ENCODE data around the gene KLHL25.

DNA sequence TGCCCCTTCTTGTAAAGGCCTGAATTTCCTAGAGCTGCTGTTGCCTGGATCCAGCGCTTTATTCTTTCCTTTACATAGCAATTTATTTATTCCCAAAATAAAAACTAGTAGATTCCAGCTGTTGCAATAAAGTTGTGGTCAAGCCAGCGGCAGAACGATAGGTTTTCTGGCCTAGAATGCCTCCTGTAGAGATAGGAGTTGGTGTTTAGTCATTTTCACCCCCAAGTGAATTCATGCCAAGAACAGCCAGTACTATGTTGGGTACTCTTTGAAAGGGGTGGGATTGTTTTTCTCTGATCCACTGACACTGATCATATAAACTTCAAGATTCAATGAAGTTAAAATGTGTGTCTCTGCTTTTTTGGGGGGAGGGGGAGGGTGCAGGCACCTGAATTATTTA lies 69.7 kb downstream of the KLHL25 start:
- TF ChIP-seq EZH2 (IDR thresholded peaks at IDR 0.05) (no peak), POLR2AphosphoS5 (IDR thresholded peaks at IDR 0.05; ENCODE audit: borderline replicate concordance, low read depth, low read length) (no peak), FOXP2 (optimal IDR thresholded peaks at IDR 0.05; ENCODE audit: control extremely low read depth, extremely low read length, insufficient read depth) (no peak)
